Stromal cell of bone marrow (primary cell): ENCODE data around the gene RAP1GAP2.
"Not testable (repeated sequence)": the region's sequence is repeated elsewhere in the genome, so short reads cannot be mapped to it uniquely, and the experiment has no call there.

Source experiments
- DNase-seq: peaks from one replicate; pipeline ENCODE4 v3.0.0-alpha.2; 2012; ENCODE audit warnings: low read depth

RAP1GAP2 gene

DNA sequence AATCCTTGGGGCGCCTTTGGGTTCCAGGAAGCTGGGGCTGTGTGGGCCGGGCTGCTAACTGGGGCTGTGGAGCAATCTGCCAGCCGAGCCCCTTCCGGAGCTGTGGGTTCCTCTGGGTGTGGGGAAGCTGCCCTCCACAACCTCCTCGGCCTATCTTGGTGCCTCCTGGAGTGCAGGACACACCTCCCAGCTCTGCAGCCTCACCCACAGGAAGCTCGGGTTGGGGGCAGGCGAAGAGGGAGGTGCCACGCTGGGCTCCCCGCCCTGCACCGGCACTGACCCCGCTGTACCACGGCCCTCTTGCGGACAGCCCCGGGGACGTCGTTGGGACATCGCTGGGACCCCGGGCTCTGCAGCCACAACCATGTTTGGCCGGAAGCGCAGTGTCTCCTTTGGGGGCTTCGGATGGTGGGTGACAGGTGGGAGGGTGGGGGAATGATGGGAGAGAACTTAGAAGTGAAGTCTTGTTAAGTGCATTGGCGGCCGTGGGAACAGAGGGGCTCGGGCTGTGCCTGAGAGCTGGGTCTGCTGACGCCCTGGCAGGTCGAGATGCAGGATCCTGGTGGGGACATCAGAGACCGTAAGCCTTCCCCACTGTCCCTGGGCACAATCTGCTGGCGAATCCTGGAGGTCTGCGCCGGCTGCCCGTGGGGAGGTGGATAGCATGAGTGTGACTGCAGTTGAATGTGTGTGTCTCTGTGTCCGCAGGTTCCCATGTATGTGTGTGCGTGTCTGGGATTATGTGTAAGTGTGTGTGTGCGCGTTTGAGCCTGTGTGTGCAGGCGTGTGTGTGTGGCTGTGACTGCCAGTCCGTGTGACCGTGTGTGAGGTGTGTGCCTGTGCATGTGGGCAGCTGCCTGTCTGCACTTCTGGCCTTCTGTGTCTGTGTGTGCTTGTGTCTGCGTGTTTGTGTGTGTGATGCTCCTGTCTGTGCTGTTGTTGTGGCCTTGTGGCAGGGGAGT is at the start of gene RAP1GAP2:
Gene RAP1GAP2 (plus strand): TSS at position 275 of the 962 bp plus-strand sequence. CDS start 90 bp downstream, at position 365.
- DNase-seq = no peak

DNA sequence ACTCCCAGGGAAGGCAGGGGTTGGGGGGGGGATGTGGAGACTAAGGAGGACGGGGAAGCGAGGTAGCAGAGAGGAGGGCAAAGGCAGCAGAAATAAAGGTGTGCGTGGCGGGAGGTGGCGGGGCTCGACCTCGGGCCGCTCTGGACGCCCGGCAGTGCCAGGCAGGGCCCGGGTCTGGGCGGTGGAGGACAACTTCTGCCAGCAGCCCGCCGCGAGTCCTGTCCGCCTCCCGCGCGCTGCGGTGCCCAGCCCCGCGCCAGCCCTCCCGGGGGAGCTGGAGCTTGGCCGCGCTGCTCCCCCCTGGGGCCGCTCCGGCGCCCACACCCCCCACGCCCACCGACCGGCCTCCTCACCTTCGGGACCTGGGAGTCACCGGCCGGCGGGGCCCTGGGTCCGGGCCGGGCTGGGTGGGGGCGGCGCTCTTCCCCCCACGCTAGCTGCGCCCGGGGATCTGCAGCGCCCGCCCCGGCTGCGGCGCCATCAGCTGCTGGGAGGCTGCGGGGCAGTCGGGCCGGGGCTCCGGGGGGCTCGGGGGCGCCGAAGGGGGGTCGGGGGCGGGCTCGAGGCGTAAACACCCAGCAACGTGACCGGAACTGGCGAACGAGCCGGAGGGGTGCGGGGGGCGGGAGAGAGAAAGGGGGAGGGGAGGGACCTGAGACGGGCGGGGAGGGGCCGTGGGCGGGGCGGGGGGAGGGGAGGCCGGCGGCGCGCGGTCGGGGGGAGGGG is 47.0 kb upstream of the RAP1GAP2 start, which contains the start of gene CCDC92B:
Gene CCDC92B (minus strand): TSS at position 595 of the 726 bp plus-strand sequence. CDS start 14,507 bp downstream, outside the sequence.
- DNase-seq = no peak

DNA sequence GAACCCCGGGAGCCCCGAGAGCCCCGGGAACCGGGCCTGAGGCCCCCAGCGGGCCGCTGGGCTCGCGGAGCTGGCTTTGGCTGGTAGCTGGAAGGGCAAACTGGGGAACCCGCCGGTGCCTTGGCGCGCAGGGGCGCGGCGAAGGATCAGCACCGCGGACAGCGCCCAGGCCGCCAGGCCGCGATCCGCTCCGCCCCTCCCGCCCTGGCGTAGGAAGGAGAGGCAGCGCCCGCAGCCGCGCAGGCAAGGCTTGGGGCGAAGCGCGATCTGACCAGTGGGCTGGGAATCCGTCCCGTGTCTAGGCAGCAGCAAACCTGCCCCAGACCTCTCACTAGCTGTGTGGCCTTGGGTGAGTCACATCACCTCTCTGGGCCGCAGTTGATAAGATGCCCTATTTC is 46.5 kb upstream of the RAP1GAP2 start:
- peak; percentile 28 for DNase-seq

DNA sequence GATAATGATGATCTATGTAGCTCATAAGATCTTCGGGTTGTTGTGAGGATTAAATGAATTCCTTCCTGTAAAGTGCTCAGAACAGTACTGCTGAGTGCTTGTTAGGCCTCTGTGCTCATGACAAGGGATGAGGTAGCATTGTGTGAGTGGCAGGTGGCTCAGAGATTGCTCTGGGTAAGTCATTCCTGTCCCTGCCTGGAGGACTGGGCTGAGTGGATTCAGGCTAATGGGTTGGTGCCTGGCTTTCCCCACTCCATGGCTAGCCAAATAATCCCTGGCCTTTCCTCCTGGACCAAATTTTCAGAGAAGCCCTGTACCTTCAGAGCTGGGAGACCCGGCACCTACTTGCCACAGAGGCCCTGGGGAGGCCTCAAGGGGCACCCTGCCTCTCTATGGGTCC is 45.5 kb upstream of the RAP1GAP2 start:
- no peak for DNase-seq

DNA sequence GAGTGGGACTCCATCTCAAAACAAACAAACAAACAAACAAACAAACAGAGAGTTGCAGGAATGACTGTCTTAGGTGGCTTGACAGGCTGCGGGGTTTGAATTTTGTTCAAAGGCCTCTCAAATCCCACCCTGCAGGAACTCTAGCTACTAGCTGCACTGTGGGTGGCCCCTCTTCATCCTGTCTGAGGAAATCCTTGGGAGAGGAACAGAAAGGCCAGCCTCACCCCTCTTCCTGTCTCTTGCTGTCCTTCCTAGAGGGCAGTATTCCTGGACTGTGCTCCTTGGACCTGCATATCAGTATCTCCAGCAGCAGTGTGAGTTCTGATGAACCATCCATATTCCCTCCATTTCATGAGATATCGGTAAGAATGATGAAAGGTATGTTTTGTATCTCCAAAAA is 44.7 kb upstream of the RAP1GAP2 start:
- DNase-seq = no peak

DNA sequence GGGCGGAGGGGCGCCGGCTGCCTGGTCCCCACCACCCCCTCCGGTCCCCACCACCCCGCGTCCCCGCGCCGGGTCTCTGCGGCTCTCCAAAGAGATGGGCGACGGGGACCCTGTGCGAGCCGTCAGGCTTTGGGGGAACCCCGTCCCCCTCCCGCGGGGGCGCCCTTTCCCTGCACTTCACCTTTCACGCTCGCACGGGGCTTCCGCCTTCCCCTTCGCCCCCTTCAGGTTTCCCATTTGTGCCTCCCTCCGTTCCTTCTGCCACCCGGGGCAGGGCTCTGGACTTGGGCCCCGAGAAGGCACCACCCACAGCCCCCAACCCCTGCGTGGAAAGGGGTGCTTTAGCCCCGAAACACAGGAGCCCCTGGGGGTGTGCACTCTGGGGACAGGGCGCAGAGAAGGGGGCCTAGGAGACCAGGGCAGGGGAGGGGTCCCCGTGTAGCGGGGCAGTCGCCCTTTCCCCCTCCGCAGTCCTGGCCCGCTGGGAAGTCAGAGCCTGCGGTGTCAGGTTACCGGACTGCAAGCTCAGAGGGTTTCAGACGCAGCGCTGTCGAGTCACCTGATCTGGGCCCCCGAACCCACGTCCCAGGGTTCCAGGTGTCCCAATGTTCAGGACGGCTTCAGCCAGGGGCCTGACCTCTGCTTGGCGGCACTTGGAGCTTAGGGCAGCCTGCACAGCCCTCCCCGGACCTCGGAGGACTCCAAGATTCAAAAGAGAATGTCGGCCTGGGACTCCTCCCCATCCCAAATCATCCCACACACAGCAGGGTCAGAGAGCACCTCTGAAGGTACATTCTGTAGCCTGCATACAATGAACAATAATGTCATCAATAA is 40.1 kb upstream of the RAP1GAP2 start:
- no peak for DNase-seq

DNA sequence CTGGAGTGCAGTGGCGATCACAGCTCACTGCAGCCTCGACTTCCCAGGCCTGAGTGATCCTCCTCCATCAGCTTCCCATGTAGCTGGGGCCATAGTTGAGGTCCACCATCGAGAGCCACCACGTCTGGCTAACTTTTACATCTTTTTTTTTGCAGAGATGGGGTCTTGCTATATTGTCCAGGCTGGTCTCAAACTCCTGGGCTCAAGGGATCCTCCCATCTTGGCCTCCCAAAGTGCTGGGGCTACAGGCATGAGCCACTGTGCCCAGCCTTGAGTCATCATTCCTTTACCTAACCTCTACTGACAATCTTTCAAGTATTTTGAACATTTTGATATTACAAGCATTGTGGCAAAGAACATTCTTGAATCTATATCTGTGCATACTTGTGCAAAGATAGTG is 37.4 kb upstream of the RAP1GAP2 start:
- no peak for DNase-seq

DNA sequence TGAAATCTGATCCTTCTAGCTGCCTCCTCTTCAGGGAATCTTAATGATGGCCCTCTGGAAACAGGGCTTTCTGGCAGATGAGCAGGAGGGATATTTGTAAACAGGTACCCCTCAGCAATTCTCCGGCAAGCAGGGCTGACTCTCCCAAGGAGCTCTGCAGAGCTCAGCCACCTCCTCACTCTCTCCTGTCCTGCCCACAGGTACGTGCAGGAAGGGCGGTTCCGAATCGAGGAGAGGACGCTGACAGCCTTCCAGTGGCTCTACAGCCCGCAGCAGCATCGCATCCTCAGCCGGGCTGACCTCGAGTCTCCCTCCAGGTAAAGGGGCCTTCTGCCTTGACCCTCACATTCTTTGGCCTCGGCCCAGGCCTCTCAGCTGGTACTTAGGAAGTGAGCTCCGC is 26.1 kb upstream of the RAP1GAP2 start:
- no peak for DNase-seq

DNA sequence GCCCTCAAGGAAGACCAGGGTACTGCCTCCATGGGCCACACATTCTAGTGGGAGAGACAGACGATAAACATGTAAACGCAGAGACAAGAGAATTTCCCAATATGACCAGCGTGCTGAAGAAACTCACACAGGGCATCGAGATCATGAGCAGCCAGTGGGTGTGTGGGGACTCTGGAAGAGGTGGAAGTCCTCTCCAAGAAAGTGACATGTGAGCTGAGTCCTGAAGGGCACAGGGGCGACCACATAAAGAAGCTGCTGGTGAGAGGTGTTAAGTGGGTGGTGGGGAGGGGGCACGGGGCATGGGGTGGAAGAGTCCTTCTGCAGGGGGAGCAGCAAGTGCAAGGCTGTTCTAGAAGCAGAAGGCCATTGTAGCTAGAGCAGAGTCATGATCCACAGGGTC is 21.0 kb upstream of the RAP1GAP2 start:
- DNase-seq = no peak

DNA sequence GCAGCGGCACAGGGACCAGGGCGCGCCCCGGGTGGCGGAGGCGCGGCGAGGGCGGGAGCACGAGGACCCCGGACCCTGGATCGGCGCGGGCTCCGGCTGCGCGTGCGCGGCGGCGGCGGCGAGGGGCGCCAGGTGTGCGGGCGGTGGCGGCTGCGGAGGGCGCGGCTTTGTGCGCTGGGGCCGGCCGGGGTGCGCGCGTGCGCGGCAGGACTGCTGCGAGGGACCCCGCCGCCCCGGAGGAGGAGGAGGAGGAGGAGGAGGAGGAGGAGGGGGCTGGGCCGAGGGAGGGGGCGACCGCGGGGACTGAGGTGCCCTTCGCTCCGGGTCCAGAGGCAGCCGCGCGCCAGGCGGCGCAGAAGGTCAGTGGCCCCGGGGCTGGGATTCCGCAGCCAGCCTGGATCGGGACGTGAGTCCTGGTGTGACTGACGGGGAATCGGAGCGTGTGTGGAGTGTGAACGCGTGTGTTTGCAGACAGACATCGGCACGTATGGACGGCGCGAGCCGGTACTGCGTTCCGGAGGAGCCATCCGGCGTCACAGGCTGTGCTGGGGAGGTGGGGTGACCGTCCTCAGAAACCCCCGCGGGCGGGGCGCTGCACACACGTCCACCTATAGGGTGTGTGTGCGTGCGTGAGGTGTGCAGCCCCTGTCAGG is 19.5 kb upstream of the RAP1GAP2 start:
- DNase-seq = no peak

DNA sequence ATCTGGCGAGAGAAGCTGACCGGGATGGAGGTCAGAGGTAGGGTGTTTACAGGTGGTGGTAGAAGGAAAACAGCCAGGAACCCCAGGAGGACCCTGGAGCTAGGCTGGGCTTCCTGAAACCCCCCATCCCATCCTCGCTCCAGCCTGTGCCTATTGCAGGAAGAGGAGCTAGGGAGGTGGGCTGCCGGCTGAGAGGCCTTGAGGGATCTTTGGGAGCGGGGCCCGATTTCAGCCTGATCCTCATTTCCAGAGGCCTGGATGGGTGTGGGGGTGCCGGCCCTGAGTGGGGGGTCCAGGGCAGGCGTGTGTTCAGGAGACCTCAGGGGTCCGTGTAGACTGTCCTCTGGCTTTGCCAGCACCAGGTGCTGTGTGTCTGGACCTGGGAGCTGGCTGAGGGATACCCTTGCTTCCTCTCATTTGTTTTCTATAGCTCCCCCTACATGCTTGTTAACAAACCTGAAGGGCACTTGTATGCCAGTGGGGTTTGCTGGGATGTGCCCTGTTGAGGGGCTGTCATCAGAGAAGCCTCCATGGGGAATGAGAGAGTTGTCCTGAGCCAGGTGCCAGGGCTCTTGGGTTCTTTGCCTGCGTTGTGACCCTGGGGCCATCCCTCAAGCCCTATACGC is 18.9 kb upstream of the RAP1GAP2 start:
- DNase-seq = no peak

DNA sequence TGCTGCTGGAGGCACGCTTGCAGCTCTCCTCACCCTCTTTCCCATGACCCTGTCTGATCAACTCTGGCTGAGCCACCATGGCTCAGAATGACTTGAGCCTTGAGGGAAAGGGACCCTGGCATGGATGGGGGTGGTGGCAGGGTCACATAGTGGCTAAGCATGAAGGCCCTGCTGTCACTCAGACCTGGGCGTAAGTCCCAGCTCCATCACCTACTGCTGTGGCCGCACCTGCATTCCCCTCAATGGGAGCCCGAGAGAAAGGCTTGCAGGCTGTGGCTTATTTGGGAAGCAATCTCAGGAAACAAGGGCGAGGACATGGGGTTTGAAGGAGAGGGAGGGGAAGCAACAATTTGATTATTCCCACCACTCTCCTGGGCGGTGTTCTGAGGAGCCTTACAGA is 17.7 kb upstream of the RAP1GAP2 start:
- no peak for DNase-seq

DNA sequence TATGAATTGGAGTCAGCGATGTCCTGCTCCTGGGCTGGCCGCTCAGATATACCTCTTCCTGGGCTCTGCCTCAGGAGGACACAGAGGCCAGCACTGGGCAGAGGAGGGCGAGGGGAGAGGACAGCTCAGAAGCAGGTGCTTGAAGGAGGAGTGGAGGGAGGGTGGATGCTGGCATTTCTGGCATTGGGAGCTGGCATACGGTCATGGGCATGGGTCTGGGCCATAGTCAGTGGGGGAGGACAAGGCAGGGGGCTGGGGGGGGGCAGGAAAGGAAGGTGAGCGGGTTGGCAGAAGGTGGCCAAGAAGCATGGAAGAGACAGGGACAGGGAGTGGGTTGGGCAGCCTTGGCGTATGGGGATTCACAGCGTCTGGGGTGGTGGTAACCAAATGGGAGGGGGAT is 16.7 kb upstream of the RAP1GAP2 start:
- DNase-seq = no peak

DNA sequence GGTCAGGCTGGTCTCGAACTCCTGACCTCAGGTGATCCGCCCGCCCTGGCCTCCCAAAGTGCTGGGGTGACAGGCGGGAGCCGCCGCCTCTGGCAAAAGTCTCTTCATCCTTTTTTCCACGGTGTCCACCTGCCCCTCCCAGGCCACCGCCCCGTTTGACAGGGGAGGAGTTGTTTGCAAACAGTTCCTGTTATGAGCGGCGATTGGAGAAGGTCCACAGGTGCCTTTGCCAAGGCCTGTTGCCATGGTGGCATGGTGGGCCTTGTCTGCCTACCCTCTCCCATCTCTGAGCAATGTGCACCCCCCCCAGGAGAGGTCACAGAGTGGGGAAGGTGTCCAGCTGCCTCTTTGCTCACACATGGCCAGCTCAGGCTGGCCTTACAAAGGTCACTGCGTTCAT is 16.0 kb upstream of the RAP1GAP2 start:
- no peak for DNase-seq

DNA sequence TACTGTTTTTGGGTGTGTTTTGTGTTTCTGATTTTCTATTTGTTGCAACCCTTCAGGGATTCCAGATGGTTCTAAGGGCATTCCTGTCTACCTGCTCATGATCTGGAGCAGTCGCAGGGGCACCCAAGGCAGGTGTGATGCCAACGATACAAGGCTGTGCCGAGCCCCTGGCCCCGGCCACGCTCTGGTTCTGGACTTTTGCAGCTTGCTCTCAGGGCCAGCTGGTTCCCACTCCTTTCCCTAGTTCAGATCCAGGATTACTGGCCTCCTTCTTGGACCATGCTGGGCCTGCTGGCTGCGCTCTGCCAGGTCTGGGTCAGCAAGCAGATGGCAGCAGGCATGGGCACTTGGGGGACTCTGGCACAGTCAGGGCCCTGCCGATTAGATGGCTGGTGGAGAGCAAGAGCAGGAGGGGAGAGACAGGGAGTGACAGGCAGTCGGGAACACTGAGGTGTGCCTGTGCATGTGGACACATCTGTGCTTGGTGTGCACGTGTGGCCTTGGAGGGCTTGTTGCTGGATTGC is 15.2 kb upstream of the RAP1GAP2 start:
- DNase-seq = no peak

DNA sequence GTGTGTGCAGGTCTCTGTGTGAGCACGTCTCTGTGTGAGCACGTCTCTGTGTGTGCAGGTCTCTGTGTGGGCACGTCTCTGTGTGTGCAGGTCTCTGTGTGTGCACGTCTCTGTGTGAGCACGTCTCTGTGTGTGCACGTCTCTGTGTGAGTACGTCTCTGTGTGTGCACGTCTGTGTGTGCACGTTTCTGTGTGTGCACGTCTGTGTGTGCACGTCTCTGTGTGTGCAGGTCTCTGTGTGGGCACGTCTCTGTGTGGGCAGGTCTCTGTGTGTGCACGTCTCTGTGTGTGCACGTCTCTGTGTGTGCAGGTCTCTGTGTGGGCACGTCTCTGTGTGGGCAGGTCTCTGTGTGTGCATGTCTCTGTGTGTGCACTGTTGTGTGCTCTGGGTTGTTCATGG is 14.6 kb upstream of the RAP1GAP2 start:
- not testable (repeated sequence) for DNase-seq

DNA sequence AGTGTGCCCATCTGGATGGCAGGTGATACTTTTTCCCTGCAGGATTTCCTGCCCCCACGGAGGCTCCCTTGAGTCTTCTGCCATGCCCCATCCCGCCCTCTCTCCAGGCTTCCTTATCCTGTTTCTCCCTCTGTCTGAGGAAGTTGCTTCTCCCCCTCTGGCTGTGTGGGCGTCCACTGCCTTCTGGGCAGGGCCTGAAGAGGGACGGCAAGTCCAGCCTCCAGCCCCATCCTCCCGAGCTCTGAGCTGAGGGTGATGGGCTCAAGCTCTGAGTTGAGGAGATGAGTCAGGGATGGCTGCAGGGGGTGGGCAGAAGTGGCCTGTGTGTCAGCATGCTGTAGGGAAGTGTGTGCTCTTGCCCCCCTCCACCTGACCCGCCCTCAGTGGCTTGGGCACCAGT is 14.2 kb upstream of the RAP1GAP2 start:
- DNase-seq = no peak

DNA sequence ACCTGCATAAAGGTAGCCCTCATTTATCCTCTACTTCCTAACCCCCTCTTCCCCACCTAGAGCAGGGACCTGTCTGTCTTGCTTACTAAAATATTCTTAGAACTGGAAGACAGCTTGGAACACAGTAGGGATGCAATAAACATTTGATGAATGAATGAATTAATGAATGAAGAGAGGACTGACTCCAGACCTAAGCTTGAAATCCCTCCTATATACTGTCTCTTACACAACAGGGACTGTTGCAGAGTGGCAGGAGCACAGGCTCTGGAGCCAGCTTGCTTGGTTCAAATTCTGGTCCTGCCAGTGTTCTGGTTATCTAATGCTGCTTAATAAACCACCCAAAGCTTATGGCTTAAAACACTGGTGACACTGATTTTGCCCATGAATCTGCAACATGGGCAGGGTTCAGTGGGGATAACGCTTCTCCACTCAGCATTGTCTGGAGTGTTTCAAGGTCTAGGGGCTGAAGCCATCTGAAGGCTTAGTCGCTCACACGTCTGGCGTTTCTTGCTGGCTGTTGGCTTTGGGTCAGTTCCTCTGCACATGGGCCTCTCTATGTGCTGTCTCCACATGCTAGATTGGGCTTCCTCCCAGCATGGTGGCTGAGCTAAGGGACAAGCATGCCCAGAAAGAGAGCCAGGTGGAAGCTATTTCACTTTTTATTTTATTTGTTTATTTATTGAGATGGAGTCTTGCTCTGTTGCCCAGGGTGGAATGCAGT is 12.8 kb upstream of the RAP1GAP2 start:
- no peak for DNase-seq

DNA sequence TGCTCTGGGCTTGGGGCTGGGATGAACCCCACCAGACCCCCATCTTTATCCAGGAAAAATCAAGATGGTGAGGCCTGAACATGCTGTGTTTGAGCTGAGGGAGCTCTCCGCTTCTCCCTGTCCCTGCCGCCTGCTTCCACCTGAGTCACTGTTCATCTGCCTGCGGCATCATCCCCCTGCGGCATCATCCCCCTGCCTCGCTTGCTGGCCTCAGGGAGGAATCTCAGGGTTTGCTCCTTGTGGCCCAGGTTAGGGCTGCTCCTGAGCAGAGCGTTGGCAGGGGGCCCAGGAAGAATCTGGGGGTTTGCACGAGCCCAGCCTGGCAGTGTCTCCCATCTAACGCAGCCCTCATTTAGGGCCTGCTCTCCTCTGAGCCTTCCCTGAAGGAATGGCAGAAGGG is 11.4 kb upstream of the RAP1GAP2 start:
- no peak for DNase-seq

DNA sequence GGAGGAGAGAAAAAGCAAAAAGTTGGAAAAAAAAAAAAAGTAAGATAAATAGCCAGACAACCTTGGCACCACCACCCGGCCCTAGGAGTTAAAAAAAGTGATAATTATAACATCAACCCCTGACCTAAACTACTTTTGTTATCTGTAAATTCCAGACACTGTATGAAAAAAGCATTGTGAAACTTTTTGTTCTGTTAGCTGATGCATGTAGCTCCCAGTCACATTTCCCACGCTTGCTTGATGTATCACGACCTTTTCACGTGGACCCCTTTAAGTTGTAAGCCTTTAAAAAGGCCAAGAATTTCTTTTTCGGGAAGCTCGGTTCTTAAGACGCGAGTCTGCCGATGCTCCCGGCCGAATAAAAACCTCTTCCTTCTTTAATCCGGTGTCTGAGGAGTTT is 10.9 kb upstream of the RAP1GAP2 start:
- not testable (repeated sequence) for DNase-seq
